A673 (cell line): ENCODE results near the gene FRS2.

Source experiments
- CTCF ChIP-seq: fragments of 300-800, 200-600 bp; sonication (generic); conservative IDR thresholded peaks from 2 replicates; pipeline ENCODE4 v1.5.1; 2017; ENCODE audit warnings: low read depth, mild to moderate bottlenecking, antibody characterized with exemption, low read length, moderate library complexity, mixed read lengths
- EZH2 ChIP-seq: fragments of 200-600 bp; sonication (generic); IDR thresholded peaks from 2 replicates; pipeline ENCODE4 v1.6.1; 2017; ENCODE audit warnings: borderline replicate concordance, low read depth, mild to moderate bottlenecking, mixed read lengths, antibody characterized with exemption, low read length; ENCODE audit not compliant: poor library complexity, severe bottlenecking

GRCh38 chr12:69553628-69554248 is 83.5 kb downstream of the FRS2 start:
- TF ChIP-seq CTCF = no peak
- TF ChIP-seq EZH2 = no peak
